ENCODE data around the gene PIK3R6.
"Not testable (repeated sequence)": the region's sequence is repeated elsewhere in the genome, so short reads cannot be mapped to it uniquely, and the experiment has no call there.

PIK3R6 gene

GRCh38 chr17:8872705-8873435 is 5.4 kb upstream of the PIK3R6 start:
- no peak for DNase-seq (ENCODE audit: low read depth)

DNA sequence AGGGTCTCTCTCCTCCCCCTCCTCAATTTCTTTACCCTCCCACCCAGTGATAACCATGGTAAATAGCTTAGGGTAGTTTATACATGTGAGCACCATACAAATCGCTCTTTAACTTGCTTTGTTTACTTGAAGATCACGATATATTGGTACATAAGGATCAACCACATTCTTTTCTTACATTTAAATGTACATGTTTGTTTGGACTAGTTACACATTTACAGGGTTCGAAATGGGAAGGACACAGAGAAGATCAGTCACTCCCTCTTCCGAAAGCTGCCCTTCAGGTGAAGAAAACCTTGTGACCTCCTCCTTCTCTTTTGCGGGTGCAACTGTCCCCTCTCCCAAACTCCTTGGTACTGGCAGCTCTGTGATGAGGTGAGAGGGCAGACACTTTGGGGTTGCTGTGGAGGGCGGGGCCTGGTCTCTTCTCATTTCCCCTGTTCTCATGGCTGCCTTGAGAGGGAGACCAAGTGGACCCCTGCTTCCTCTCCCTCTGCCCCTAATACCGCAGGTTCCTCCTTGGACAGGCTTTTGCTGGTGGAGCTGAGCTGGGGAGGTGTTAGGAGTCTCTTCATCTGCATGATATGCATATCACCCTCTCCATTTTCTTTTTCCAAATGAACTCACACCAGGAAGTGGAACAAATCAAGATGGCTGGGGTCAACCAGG is 4.7 kb upstream of the PIK3R6 start:
- DNase-seq (ENCODE audit: low read depth) = no peak

- no peak for DNase-seq (ENCODE audit: low read depth)
Observed at GRCh38 chr17:8871081-8871581, 3.7 kb upstream of the PIK3R6 start.

DNA sequence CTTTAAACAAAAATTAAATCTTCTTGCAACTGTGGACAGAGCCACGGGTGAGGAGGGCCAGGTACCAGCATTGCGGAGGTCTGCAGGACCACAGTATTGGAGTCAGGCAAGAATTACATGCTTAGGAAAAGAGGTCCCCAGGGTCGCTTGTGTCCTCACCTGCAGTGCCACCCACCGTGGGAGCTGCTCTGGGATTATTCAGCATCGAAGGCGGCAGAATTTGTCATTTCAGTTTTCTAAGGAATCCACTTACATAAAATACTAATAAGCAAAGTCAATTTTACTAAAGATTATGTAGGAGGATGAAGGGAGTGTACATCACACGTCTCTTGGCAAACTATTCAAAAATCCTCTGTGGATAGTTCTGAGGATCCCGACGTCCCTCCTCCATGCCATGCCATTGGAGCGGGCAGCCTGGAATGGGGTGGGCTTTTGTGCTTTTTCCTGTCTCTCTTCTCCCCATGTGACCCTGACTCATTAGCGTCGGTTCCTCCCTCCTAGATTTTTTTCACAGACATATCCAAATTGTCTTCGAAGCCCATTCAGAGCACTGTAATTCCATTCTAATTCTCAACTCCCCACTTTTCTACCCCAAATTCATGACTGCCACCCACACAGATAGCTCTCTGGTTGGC is 3.0 kb upstream of the PIK3R6 start:
- no peak for DNase-seq (ENCODE audit: low read depth)

DNA sequence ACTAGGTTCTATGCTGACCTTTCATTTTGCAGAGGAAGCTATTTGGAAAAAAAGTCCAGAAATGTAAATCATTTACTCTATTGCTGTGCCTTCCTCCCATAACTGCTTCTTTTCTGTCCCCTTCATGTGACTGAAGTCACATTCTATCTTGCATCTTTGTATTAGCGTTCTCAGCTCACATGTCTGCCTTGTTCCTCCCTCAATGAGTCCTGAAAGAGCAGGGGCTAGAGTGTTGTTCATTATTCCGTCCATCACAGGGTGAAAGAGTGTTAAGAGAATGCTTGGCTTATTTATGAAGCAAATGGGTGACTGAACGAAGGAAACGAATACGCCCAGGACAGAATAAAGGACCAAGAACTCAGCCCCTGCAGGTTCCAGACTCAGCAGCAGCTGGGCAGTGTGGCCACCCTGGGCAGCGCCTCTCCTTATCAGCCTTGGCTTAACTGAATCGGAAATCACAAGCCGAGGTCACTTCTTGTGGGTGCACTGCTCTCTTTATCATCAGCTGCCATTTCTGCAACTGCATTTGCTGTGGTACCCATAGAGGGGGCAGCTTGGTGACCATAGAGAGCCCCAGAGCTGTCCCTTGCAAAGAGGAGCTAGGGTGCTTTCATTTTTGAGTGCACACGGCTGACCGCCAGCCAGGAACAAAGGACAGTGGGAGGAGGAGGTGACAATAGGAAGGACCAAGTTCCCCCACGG is 1.8 kb upstream of the PIK3R6 start:
- no peak for DNase-seq (ENCODE audit: low read depth)

- DNase-seq (ENCODE audit: low read depth) = no peak
Observed at GRCh38 chr17:8868529-8868951, 1.1 kb upstream of the PIK3R6 start.

DNA sequence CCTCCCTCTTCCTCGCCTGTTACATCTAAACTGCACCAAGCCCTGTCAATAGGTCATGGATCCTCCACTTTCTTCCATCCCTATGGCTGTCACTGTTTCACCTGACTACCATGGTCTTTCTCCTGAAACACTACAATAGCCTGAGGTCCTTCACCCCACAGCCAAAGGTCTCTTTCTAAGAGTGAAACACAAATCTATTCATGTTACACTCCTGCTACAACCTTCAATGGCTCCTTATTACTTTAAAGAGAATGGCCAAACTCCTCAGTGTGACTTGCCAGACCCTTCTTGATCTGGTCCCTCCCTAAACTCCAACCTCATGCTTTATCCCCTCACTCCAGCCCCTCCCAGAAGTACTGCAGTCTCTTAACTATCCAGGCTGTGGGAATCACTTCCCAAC is 618 bp upstream of the PIK3R6 start:
- no peak for DNase-seq (ENCODE audit: low read depth)

- DNase-seq (ENCODE audit: low read depth) = no peak
Observed at GRCh38 chr17:8865811-8866210, 1.7 kb downstream of the PIK3R6 start.

- DNase-seq (ENCODE audit: low read depth) = no peak
Observed at GRCh38 chr17:8865385-8865784, 2.1 kb downstream of the PIK3R6 start.

DNA sequence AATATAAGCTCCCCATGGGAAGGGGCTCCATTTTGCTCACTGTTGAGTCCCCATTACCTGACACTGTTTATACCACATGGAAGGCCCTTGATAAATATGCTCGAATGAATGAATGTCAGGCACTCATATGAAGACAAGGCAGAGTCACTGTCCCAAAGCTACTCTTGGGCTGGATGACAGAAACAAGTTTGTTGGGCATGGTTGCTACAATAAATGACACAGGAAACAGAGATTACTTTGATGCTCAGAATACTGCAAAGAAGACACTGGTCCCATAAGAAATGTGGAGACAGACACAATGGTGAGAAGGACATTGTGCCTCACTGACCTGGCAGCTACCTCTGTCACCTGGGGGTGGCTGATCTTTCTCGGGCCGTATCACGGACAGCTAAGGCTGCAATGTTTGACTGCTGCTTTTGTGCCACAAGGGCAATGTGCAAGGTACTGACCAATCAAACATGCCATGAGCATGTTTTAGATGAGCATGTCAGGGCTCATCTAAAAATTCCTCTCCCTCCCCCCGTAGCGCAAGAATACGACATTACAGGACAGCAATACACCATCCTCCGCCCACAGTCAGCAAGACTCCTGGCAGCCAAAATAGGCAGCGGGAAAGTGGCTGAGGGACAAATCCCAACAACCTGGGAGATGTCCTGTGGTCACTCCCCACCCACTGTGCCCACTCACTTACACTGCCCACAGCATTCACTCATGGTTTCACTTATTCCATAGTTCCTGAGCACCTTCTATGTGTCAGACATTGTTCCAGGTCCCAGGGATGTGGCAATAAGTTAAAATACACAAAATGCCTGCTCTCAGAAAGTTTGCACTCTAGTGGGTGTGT is 5.0 kb downstream of the PIK3R6 start:
- no peak for DNase-seq (ENCODE audit: low read depth)

GRCh38 chr17:8861495-8862181 is 5.8 kb downstream of the PIK3R6 start:
- no peak for DNase-seq (ENCODE audit: low read depth)

GRCh38 chr17:8859804-8860430 is 7.6 kb downstream of the PIK3R6 start:
- no peak for DNase-seq (ENCODE audit: low read depth)

DNA sequence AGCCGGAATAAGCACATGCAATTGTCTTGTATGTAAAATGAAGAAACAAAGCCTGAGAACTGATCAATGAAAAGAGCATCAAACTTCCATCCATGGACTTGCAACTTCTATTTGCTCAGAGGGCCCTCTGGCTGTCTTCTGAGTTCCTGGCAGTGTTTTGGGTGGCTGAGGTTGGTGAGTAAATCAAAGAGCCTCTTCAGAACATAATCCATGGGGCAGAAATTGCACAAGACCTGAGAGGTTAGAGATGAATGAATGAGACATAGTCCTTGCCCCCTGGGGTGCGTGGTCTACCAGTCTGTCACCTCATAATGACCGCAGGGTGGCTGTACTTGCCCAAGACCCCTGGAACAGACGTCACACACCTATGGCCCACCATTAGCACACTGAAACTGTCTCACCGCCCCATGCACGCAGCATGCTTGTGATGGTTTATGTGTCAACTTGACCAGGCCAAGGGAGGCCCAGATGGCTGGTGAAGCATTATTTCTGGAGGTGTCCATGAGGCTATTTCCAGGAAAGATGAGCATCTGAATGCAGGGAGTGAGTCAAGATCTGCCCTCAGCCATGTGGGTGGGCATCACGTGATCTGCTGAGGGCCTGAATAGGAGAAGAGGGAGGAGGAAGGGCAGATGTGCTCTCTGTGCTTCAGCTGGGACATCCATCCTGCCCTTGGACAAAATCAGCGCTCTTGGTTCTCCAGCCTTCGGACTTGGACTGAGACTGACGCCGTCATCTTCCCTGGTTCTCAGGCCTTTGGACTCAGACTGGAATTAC is 8.3 kb downstream of the PIK3R6 start:
- no peak for DNase-seq (ENCODE audit: low read depth)

GRCh38 chr17:8857919-8858318 is 9.6 kb downstream of the PIK3R6 start:
- DNase-seq (ENCODE audit: low read depth) = no peak

- no peak for DNase-seq (ENCODE audit: low read depth)
Observed at GRCh38 chr17:8856869-8857575, 10.5 kb downstream of the PIK3R6 start.

DNA sequence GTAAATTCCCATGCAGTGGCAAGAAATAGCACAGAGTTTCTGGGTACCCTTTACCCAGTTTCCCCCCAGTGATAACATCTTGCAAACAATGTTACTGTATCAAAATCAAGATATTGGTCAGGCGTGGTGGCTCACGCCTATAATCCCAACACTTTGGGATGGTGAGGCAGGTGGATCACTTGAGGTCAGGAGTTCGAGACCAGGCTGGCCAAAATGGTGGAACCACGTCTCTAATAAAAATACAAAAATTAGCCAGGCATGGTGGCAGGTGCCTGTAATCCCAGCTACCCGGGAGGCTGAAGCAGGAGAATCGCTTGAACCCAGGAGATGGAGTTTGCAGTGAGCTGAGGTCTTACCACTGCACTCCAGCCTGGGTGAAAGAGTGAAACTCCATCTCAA is 11.3 kb downstream of the PIK3R6 start:
- not testable (repeated sequence) for DNase-seq (ENCODE audit: low read depth)

DNA sequence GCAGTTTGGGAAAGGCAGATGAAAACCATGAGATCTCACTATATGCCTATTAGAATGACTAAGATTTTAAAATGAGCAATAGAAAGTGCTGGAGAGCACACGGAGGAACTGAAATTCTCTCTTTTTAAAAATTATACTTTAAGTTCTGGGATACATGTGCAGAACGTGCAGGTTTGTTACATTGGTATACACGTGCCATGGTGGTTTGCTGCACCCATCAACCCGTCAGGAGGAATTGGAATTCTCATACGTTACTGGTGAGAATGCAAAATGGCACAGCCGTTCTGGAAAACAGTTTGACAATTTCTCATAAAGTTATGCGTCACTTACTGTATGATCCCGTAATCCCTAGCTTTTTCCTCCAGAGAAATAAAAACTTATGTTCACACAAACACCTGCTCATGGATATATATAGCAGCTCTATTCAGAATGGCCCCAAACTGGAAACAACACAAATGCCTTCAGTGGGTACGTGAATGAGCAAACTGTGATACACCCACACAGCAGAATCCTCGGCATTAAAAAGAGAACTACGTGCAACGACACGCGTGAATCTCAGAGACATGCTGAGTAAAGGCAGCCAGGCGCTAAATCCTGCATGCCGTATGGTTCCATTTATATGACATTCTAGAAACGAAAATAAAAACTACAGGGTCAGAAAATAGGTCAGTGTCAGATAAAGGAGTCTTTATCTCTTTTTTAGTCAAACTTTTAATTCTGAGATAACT is 11.8 kb downstream of the PIK3R6 start:
- no peak for DNase-seq (ENCODE audit: low read depth)

GRCh38 chr17:8851600-8851999 is 15.9 kb downstream of the PIK3R6 start:
- DNase-seq (ENCODE audit: low read depth) = no peak

All from stimulated activated CD8-positive, alpha-beta memory T cell treated with anti-CD3 and anti-CD28 coated beads, Interleukin-12 subunit alpha, Interleukin-12 subunit beta, amount 100 ng/mL, for 1 hour (primary cell).